Measurements from ENCODE around the gene IFT43.

DNA sequence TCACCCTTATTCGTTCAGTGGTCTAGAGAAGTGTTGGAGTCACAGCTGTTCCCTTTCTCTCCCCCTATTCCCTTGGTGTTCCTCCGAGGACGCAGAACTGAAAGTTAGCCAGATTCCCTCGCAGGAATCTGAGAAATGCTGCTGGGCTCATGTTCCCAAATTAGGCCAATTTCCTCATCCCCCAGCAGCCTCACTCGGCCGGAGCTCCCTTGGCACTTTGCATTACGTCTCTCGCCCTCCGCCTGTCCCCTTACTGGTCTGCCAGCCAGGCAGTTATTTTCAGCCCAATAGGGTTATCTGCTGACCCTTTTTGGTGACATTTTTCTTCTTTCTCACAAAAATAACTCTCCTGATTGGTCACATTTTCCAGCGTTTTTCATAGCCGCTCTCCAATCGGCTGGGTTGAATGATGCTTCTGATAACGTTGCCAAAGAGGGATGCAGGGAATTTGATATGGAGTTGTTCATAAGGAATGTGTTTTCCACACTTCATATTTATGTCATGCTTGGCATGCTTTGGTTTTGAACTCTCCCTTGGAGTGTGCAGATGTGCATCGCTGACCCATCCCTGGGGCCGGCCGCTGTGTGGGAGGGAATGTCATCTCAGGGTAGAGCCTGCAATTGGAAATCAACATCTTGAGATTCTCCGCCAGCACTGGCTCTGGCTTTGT is 9.9 kb downstream of the IFT43 start:
- TF ChIP-seq CTCF (IDR thresholded peaks at IDR 0.05; ENCODE audit: low read length) (no peak), EZH2phosphoT487 (IDR thresholded peaks at IDR 0.05; ENCODE audit: low read length) (no peak)

Measured in MM.1S (cell line).